ENCODE measurements around the gene ALDH1A2.

- TF ChIP-seq ZNF280C (tag by site-specific recombination; IDR thresholded peaks at IDR 0.05), result no peak
- TF ChIP-seq PRDM4 (tag by site-specific recombination; IDR thresholded peaks at IDR 0.05), result no peak
- no peak for TF ChIP-seq ZNF239 (tag by site-specific recombination; IDR thresholded peaks at IDR 0.05)
- no peak for TF ChIP-seq ZBTB7A (tag by site-specific recombination; IDR thresholded peaks at IDR 0.05; ENCODE audit: low read depth)
- no peak for TF ChIP-seq CTCF (tag by site-specific recombination; IDR thresholded peaks at IDR 0.05)
- no peak for TF ChIP-seq ZNF596 (tag by site-specific recombination; IDR thresholded peaks at IDR 0.05)
- no peak for TF ChIP-seq PRDM1 (tag by site-specific recombination; IDR thresholded peaks at IDR 0.05)
- TF ChIP-seq SP2 (tag by site-specific recombination; IDR thresholded peaks at IDR 0.05), result no peak
- no peak for TF ChIP-seq ZNF830 (tag by site-specific recombination; IDR thresholded peaks at IDR 0.05; ENCODE audit: low read depth)
- no peak for TF ChIP-seq PRDM6 (tag by site-specific recombination; IDR thresholded peaks at IDR 0.05)
- TF ChIP-seq ZNF2 (tag by site-specific recombination; IDR thresholded peaks at IDR 0.05), result no peak
- TF ChIP-seq ZEB2 (tag by site-specific recombination; IDR thresholded peaks at IDR 0.05), result no peak
- no peak for TF ChIP-seq INSM2 (tag by site-specific recombination; IDR thresholded peaks at IDR 0.05)
- TF ChIP-seq ZNF24 (tag by site-specific recombination; IDR thresholded peaks at IDR 0.05), result no peak
These were observed 39.0 kb downstream of the ALDH1A2 start for GRCh38 chr15:58026552-58026951.
